Small intestine (tissue), 7 donors: ENCODE measurements around the gene DNPEP. TPM values are rescaled to one million over a fixed set of nuclear protein-coding genes. Genes with fewer than 3 reads are reported as not detected.

Experiments
- DNase-seq, 2 donors: peaks; one replicate each; pipeline versions ENCODE4 v3.0.0 to v3.0.0-alpha.2; 2013
- FAIRE-seq: peaks from 2 replicates; lab custom pipeline; 2012; peaks lifted over from hg19 to GRCh38; lab: Jason Lieb, UNC
- H3K27ac ChIP-seq, 3 donors: one replicate each; pipeline ENCODE4 v1.5.1; 2013; ENCODE audit warnings: low read length in 2 of 3, mild to moderate bottlenecking in 2 of 3, control low read depth in 1 of 3, inconsistent platforms in 1 of 3, low read depth in 1 of 3, moderate library complexity in 1 of 3
- H3K27me3 ChIP-seq, 3 donors: one replicate each; pipeline ENCODE4 v1.6.1; 2013; ENCODE audit warnings: low read length in 3 of 3, inconsistent platforms in 1 of 3; ENCODE audit not compliant: control insufficient read depth in 3 of 3, insufficient read depth in 3 of 3
- H3K36me3 ChIP-seq, 3 donors: one replicate each; pipeline ENCODE4 v1.6.1; 2013; ENCODE audit warnings: low read length in 3 of 3, inconsistent platforms in 1 of 3, low read depth in 1 of 3, mild to moderate bottlenecking in 1 of 3, moderate library complexity in 1 of 3; ENCODE audit not compliant: control insufficient read depth in 3 of 3, insufficient read depth in 2 of 3
- H3K4me1 ChIP-seq, 3 donors: one replicate each; pipeline ENCODE4 v1.6.1; 2013; ENCODE audit warnings: low read length in 2 of 3, inconsistent platforms in 1 of 3, low read depth in 1 of 3, mild to moderate bottlenecking in 1 of 3, moderate library complexity in 1 of 3; ENCODE audit not compliant: control insufficient read depth in 3 of 3, insufficient read depth in 2 of 3
- H3K4me3 ChIP-seq, 3 donors: one replicate each; pipeline ENCODE4 v1.5.1; 2013; ENCODE audit warnings: low read length in 3 of 3, control low read depth in 1 of 3, inconsistent platforms in 1 of 3, low read depth in 1 of 3, mild to moderate bottlenecking in 1 of 3, moderate library complexity in 1 of 3
- H3K9me3 ChIP-seq, 2 donors: one replicate each; pipeline ENCODE4 v1.6.1; 2013; ENCODE audit warnings: low read depth in 1 of 2, low read length in 1 of 2; ENCODE audit not compliant: control insufficient read depth in 2 of 2, insufficient read depth in 1 of 2
- WGBS, 3 donors: extraction: QIAGEN DNeasy Blood & Tissue Kit; methylation state at CpG; one replicate each; pipeline ENCODE4 v1.1.7; 2013; 5-methylcytosine and 5-hydroxymethylcytosine counted together
- polyA plus RNA-seq, 4 donors: library from polyadenylated mRNA; stranded (reverse) in 3 of 4; unstranded in 1 of 4; fragments of 200-250 nt in 3 of 4; fragments of 120-200 nt in 1 of 4; gene quantifications; one replicate each; pipeline versions ENCODE4 v1.2.1 to v1.2.3, GENCODE V29; 2013
- donor health status: healthy with polysubstance abuse.
- donor health status: control.
- donor health status: control.
- donor health status: Bipolar disorder and iron deficiency.
- donor health status: healthy.

Gene DNPEP
- polyA plus RNA-seq, 4 donors = 98.2 to 200 (median 165) TPM

- no peak overlapping the region for H3K4me3 ChIP-seq
- H3K27me3 ChIP-seq = peaks cover 10 to 23% (median 13%) of the 10 kb centered on the region in 3 donors
- FAIRE-seq (no peak), DNase-seq (peak; percentile 31 to 40)
- whole genome bisulfite sequencing, 3 donors = 31 to 46% (median 41%) methylated on average over 9 of the region's 9 CpGs
- H3K27ac ChIP-seq = no peak overlapping the region
- peaks cover 0 to 9% (median 0%) of the 10 kb centered on the region in 3 donors for H3K4me1 ChIP-seq
- H3K36me3 ChIP-seq = peaks cover 0 to 2% (median 0%) of the 10 kb centered on the region in 3 donors
- no peaks in the 10 kb centered on the region for H3K9me3 ChIP-seq
Measured at GRCh38 chr2:219430633-219431615, 43.2 kb upstream of the DNPEP start.

- DNase-seq = no peak
- WGBS, 3 donors = 88 to 92% (median 89%) methylated on average over 7 of the region's 7 CpGs
- no peak overlapping the region for H3K4me3 ChIP-seq
- FAIRE-seq = no peak
- no peaks in the 10 kb centered on the region for H3K9me3 ChIP-seq
- H3K4me1 ChIP-seq = peaks cover 0 to 5% (median 0%) of the 10 kb centered on the region in 3 donors
- peaks cover 0 to 2% (median 0%) of the 10 kb centered on the region in 3 donors for H3K36me3 ChIP-seq
- H3K27me3 ChIP-seq = peaks cover 4 to 16% (median 7%) of the 10 kb centered on the region in 3 donors
- H3K27ac ChIP-seq = no peak overlapping the region
Measured at GRCh38 chr2:219429958-219430606, 42.4 kb upstream of the DNPEP start.

- DNase-seq = no peak
Measured at GRCh38 chr2:219428469-219428868, 40.8 kb upstream of the DNPEP start.

GRCh38 chr2:219426534-219427136 lies 38.9 kb upstream of the DNPEP start:
- no peak overlapping the region for H3K27ac ChIP-seq
- 75 to 85% (median 83%) methylated on average over 7 of the region's 7 CpGs for WGBS, 3 donors

More at GRCh38 chr2:219428469-219428868, 40.8 kb upstream of the DNPEP start:
- no peak overlapping the region for H3K27ac ChIP-seq
- H3K4me1 ChIP-seq = no peaks in the 10 kb centered on the region
- no peaks in the 10 kb centered on the region for H3K9me3 ChIP-seq
- H3K27me3 ChIP-seq = peaks cover 0 to 6% (median 0%) of the 10 kb centered on the region in 3 donors
- no peak overlapping the region for H3K4me3 ChIP-seq
- no peak for FAIRE-seq
- H3K36me3 ChIP-seq = peaks cover 0 to 2% (median 0%) of the 10 kb centered on the region in 3 donors

GRCh38 chr2:219426068-219426443 lies 38.3 kb upstream of the DNPEP start:
- Histone ChIP-seq H3K27ac (no peak overlapping the region), H3K4me1 (no peaks in the 10 kb centered on the region)
- 67 to 80% (median 79%) methylated on average over 7 of the region's 7 CpGs for WGBS, 3 donors

More at GRCh38 chr2:219426534-219427136, 38.9 kb upstream of the DNPEP start:
- FAIRE-seq (no peak), DNase-seq (no peak)
- Histone ChIP-seq H3K27me3 (peaks cover 0 to 6% (median 0%) of the 10 kb centered on the region in 3 donors), H3K9me3 (no peaks in the 10 kb centered on the region), H3K4me3 (no peak overlapping the region), H3K4me1 (no peaks in the 10 kb centered on the region), H3K36me3 (peaks cover 0 to 5% (median 0%) of the 10 kb centered on the region in 3 donors)

GRCh38 chr2:219425238-219426067 lies 37.7 kb upstream of the DNPEP start:
- 70 to 86% (median 81%) methylated on average over 7 to 8 of the region's 8 CpGs for WGBS, 3 donors

More at GRCh38 chr2:219426068-219426443, 38.3 kb upstream of the DNPEP start:
- H3K27me3 ChIP-seq = peaks cover 0 to 10% (median 0%) of the 10 kb centered on the region in 3 donors
- DNase-seq = no peak
- peaks cover 0 to 9% (median 0%) of the 10 kb centered on the region in 3 donors for H3K36me3 ChIP-seq
- no peak for FAIRE-seq
- no peak overlapping the region for H3K4me3 ChIP-seq
- no peaks in the 10 kb centered on the region for H3K9me3 ChIP-seq

GRCh38 chr2:219423652-219424377 lies 36.1 kb upstream of the DNPEP start:
- Histone ChIP-seq H3K27ac (no peak overlapping the region), H3K36me3 (peaks cover 0 to 16% (median 0%) of the 10 kb centered on the region in 3 donors), H3K4me1 (peaks cover 0 to 9% (median 0%) of the 10 kb centered on the region in 3 donors), H3K4me3 (no peak overlapping the region), H3K9me3 (no peaks in the 10 kb centered on the region), H3K27me3 (peaks cover 0 to 31% (median 4%) of the 10 kb centered on the region in 3 donors)
- 72 to 77% (median 77%) methylated on average over 12 to 14 of the region's 14 CpGs for WGBS, 3 donors
- DNase-seq (no peak), FAIRE-seq (no peak)

More at GRCh38 chr2:219425238-219426067, 37.7 kb upstream of the DNPEP start:
- FAIRE-seq (no peak), DNase-seq (no peak)
- H3K4me3 ChIP-seq = no peak overlapping the region
- no peak overlapping the region for H3K27ac ChIP-seq
- peaks cover 0 to 15% (median 0%) of the 10 kb centered on the region in 3 donors for H3K36me3 ChIP-seq
- peaks cover 0 to 15% (median 0%) of the 10 kb centered on the region in 3 donors for H3K27me3 ChIP-seq
- no peaks in the 10 kb centered on the region for H3K4me1 ChIP-seq
- H3K9me3 ChIP-seq = no peaks in the 10 kb centered on the region
